HG02840 (cell line): ENCODE measurements around the gene RPTOR.
A peak's percentile ranks its signal among the peaks of the same experiment; 100 is the strongest.
"Not testable (repeated sequence)": the region's sequence is repeated elsewhere in the genome, so short reads cannot be mapped to it uniquely, and the experiment has no call there.

Source experiments
- ATAC-seq: cut with Tn5 transposase; IDR thresholded peaks from one replicate; pipeline ENCODE4 v1.9.1; 2021; ENCODE audit warnings: mild to moderate bottlenecking, moderate library complexity, moderate number of reproducible peaks; ENCODE audit not compliant: unreplicated experiment, low FRiP score

RPTOR gene, protein sequence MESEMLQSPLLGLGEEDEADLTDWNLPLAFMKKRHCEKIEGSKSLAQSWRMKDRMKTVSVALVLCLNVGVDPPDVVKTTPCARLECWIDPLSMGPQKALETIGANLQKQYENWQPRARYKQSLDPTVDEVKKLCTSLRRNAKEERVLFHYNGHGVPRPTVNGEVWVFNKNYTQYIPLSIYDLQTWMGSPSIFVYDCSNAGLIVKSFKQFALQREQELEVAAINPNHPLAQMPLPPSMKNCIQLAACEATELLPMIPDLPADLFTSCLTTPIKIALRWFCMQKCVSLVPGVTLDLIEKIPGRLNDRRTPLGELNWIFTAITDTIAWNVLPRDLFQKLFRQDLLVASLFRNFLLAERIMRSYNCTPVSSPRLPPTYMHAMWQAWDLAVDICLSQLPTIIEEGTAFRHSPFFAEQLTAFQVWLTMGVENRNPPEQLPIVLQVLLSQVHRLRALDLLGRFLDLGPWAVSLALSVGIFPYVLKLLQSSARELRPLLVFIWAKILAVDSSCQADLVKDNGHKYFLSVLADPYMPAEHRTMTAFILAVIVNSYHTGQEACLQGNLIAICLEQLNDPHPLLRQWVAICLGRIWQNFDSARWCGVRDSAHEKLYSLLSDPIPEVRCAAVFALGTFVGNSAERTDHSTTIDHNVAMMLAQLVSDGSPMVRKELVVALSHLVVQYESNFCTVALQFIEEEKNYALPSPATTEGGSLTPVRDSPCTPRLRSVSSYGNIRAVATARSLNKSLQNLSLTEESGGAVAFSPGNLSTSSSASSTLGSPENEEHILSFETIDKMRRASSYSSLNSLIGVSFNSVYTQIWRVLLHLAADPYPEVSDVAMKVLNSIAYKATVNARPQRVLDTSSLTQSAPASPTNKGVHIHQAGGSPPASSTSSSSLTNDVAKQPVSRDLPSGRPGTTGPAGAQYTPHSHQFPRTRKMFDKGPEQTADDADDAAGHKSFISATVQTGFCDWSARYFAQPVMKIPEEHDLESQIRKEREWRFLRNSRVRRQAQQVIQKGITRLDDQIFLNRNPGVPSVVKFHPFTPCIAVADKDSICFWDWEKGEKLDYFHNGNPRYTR (N-terminal part only)

GRCh38 chr17:80544655-80545498, at the start of gene RPTOR:
TSS of gene RPTOR (plus strand) at chr17:80544838. CDS start at chr17:80545630, 792 bp downstream.
- ATAC-seq = peak; percentile 66

GRCh38 chr17:80497726-80498241, 46.9 kb upstream of the RPTOR start:
- ATAC-seq = no peak

DNA sequence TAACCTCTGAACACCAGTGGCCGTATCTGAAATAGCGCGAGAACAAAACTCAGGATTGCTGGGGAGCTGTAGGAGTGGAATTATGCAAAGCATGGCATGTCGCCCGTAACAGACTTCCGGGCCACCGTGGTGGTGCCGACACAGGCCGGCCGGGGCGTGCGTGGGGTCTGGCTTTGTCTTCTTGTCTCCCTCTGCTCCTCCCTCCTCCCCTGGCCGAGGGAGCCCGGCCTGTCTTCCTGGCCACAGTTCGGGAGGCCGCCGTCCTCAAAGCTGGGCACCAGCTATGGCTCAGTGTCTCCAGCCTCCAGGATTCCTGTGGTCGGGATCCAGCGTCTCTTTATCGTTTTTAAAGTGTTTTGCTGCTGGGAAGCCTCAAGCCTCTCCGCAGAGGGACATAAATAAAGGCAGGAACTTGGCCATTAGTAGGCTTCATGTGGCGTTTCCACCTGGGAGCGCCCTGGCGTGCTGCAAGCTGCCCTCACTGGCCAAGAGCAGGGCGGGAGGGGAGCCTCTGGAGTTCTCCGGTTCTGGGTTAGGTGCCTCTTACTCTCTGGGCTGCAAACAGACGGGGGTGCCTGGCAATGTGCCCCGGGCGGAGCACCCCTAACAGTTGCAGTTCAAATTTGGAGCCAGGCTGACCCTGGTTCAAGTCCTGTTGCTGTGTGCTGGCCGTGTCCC, 46.3 kb upstream of the RPTOR start:
- ATAC-seq = no peak

DNA sequence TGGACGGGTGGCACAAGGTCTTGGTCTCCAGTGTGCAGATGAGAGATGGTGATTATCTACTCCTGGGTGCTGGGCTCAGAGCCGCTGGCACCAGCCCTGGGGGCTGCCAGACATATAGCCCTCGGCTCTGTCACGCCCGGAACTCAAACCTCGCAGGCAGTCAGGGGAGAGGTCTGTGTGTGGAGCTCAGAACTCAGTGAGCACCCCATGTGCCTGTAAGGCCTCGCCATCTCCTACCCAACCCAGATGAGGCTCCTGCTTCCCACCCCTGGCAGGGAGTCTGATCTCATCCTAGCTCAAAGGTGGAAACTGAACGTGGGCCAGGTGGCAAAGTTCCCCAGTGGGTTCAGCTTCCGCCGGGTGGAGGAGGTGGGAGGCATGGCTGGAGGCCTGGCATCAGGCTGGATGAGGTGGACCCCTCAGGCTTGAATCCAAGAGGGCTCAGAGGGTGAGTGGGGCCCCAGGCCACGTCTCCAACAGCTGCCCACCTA, 45.7 kb upstream of the RPTOR start:
- no peak for ATAC-seq

- no peak for ATAC-seq
These were observed 45.1 kb upstream of the RPTOR start for GRCh38 chr17:80499560-80499959.

DNA sequence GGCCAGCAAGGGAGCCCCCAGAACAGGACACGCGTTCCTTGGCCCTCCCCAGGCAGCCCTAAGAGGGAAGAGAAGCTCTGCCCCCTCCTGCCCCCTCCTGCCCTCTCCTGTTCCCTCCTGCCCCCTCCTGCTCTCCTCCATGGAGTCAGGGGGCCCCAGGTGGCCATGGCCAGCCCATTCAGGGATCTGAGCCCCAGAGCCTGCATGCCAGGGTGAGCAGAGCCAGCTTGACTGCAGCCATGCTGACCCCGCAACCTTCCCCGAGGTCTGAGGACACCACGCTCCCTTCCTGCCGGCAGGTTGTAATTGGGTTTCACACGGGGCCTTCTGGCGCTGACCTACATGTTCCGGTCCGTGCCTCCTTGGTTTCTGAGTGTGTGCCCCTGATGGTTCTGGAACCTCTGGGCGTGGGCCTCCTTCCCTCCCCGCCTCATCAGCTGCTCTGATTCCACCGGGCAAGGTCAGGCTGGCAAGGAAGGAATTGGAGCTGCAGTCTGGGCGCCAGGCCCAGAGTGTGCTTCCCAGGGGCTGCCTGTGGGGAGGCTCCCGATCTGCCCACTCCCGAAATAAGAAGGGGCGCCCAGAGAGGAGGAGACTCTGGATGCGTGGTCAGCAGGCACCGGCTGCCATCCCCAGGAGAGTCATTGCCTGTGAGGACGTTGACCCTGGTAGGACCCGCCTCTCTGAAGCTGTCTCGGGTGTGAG, 44.5 kb upstream of the RPTOR start:
- no peak for ATAC-seq

DNA sequence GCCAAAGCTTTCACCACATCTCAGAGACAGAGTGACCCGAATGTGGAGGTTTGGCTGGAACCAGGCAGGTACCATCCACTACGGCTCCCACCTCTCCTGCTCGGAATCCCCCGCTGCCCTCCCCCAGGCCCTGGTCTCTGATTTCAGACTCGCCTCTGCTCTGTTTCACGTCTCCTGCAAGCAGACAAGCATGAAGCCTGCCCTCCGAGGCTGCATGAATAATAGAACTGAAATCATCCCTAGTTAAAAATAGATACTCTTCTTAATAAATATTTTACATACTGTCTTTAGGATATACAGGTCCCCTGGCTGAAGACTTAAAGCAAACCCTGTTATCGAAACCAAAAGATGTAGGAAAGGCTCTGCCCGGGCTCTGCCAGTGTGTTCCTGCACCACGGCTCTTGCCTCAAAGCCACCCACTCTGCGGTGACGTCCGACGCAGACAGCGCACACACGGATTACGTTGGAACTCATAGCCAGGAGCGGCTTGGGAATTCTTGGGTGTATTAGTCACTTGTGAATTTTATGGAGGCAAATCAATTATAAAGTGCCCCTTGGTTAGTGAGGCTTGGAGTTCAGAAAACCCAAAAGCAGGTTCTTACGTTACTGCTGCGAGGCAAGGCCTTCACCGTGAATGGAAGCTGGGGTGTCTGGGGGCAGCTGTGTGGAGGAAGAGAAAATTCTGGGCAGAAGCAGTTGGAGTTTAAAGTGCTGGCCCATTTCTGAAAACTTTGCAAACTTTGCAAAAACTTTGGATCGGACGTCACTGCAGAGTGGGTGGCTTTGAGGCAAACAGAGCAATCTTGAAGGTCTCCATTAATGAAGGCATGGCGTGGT, 42.7 kb upstream of the RPTOR start:
- no peak for ATAC-seq

GRCh38 chr17:80502578-80502877, 42.1 kb upstream of the RPTOR start:
- ATAC-seq = no peak

DNA sequence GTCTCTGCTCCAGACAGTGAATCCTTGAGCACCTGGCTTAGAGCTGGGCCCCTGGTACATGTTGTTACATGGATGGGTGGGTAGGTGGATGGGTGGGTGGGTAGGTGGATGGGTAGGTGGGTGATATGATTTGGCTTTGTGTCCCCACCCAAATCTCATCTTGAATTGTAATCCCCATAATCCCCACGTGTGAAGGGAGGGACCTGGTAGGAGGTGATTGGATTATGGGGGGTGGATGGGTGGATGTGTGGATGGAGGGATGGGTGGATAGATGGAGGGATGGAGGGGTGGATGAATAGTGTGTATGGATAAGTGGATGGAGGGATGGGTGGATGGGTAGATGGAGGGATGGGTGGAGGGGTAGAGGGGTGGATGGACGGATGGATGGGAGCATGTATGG, 41.6 kb upstream of the RPTOR start:
- ATAC-seq = no peak

- no peak for ATAC-seq
These were observed 40.7 kb upstream of the RPTOR start for GRCh38 chr17:80503921-80504320.

- no peak for ATAC-seq
These were observed 39.8 kb upstream of the RPTOR start for GRCh38 chr17:80504686-80505413.

- ATAC-seq = not testable (repeated sequence)
These were observed 37.5 kb upstream of the RPTOR start for GRCh38 chr17:80507177-80507576.

DNA sequence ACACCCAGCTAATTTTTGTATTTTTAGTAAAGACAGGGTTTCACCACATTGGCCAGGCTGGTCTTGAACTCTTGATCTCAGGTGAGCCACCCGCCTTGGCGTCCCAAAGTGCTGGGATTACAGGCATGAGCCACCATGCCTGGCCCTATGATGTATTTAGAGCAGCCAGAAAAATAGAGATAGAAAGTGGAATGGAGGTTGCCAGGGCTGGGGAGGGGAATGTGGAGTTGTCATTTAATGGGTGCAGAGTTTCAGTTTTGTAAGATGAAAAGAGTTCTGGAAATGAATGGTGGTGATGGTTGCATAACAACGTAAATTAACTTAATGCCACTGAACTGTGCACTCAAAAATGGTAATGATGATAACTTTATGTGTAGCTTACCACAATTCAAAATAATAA, 36.7 kb upstream of the RPTOR start:
- ATAC-seq = no peak

DNA sequence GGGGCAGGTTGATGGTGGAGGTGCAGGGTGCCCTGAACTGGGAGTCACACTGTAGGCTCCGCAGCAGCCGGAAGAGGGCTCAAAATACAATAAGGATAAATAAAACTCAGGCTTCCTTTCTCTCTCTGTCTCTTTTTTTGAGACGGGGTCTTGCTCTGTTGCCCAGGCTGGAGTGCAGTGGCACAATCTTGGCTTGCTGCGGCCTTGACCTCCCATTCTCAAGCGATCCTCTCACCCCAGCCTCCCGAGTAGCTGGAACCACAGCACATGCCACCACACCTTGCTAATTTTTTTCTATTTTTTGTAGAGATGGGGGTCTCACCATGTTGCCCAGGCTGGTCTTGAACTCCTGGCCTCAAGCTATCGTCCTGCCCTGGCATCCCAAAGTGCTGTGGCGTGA, 35.3 kb upstream of the RPTOR start:
- no peak for ATAC-seq

- no peak for ATAC-seq
These were observed 34.5 kb upstream of the RPTOR start for GRCh38 chr17:80510132-80510531.

DNA sequence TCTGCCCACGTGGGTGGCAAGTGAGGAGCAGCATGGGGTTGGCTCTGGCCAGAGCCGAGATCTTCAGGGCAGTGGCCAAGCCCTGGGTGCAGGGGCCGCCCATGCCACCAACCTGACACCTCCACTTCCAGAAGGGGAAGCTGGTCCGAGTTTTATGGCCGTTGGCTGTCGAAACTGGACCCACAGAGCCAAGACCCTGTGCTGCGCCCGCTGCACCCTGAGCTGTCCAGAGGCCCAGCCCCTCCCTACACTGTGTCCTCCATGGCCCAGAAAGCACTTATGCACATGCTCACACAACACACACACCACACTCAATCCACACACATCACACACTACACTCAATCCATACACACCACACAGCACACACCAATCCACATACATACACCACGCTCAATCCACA, 33.9 kb upstream of the RPTOR start:
- ATAC-seq = no peak
